ENCODE measurements around the gene APBA1. TPM values are rescaled to one million over a fixed set of nuclear protein-coding genes. Genes with fewer than 3 reads are reported as not detected.

The APBA1 gene
- polyA plus RNA-seq, 1 donor (not counting 4 experiments of a cell fraction or from before 2014, with no cell fraction given): 0.66 TPM

- Histone ChIP-seq H2AFZ (ENCODE audit: control insufficient read depth, low read length) (no peak overlapping the region), H4K20me1 (ENCODE audit: control insufficient read depth, extremely low read depth, insufficient read depth, low read length) (no peaks in the 10 kb centered on the region), H3K4me1 (ENCODE audit: control insufficient read depth, extremely low read depth, insufficient read depth, low read length) (no peaks in the 10 kb centered on the region), H3K36me3 (ENCODE audit: control insufficient read depth in 2 of 2, extremely low read depth in 1 of 2, insufficient read depth in 2 of 2, low read length in 2 of 2) (no peaks in the 10 kb centered on the region), H3K79me2 (ENCODE audit: control insufficient read depth, insufficient read depth, low read length) (no peaks in the 10 kb centered on the region), H3K4me3 (ENCODE audit: control insufficient read depth in 2 of 3, extremely low read depth in 1 of 3, insufficient read depth in 2 of 3, low read depth in 1 of 3, low read length in 3 of 3) (no peak overlapping the region), H3K27me3 (ENCODE audit: control insufficient read depth, extremely low read depth, insufficient read depth, low read length) (no peaks in the 10 kb centered on the region), H3K4me2 (ENCODE audit: control insufficient read depth, extremely low read depth, insufficient read depth, low read depth, low read length) (no peak overlapping the region), H3K9me1 (ENCODE audit: control insufficient read depth, extremely low read depth, insufficient read depth, low read length) (no peaks in the 10 kb centered on the region), H3K27ac (ENCODE audit: control insufficient read depth, insufficient read depth, low read length) (no peak overlapping the region), H3K9me3 (ENCODE audit: control insufficient read depth, low read depth, low read length) (no peaks in the 10 kb centered on the region), H3K9ac (ENCODE audit: control insufficient read depth, extremely low read depth, insufficient read depth, low read length) (no peak overlapping the region)
- FAIRE-seq (no peak), DNase-seq (ENCODE audit: low read depth, low spot score) (no peak)
- no peak for TF ChIP-seq CTCF (optimal IDR thresholded peaks at IDR 0.05 in 1 of 3, IDR thresholded peaks at IDR 0.05 in 1 of 3, conservative IDR thresholded peaks at IDR 0.05 in 1 of 3; ENCODE audit: extremely low read depth in 1 of 3, insufficient read depth in 2 of 3, low read length in 3 of 3)
- dilution Hi-C loops (cut with MboI; ENCODE audit: extremely low pct_ligation_motif_present, low sequenced_read_pairs): no loop called here
These were observed 188.2 kb downstream of the APBA1 start for GRCh38 chr9:69483886-69484422.

GRCh38 chr9:69476797-69477196, 195.4 kb downstream of the APBA1 start:
- no peaks in the 10 kb centered on the region for H4K20me1 ChIP-seq (ENCODE audit: control insufficient read depth, extremely low read depth, insufficient read depth, low read length)
- H3K79me2 ChIP-seq (ENCODE audit: control insufficient read depth, insufficient read depth, low read length): no peaks in the 10 kb centered on the region
- H3K36me3 ChIP-seq (ENCODE audit: control insufficient read depth in 2 of 2, extremely low read depth in 1 of 2, insufficient read depth in 2 of 2, low read length in 2 of 2): no peaks in the 10 kb centered on the region
- H3K4me3 ChIP-seq (ENCODE audit: control insufficient read depth in 2 of 3, extremely low read depth in 1 of 3, insufficient read depth in 2 of 3, low read depth in 1 of 3, low read length in 3 of 3): no peak overlapping the region
- FAIRE-seq (no peak), DNase-seq (ENCODE audit: low read depth, low spot score) (no peak)
- H3K9me3 ChIP-seq (ENCODE audit: control insufficient read depth, low read depth, low read length): no peaks in the 10 kb centered on the region
- no peak overlapping the region for H2AFZ ChIP-seq (ENCODE audit: control insufficient read depth, low read length)
- no peaks in the 10 kb centered on the region for H3K9me1 ChIP-seq (ENCODE audit: control insufficient read depth, extremely low read depth, insufficient read depth, low read length)
- H3K4me1 ChIP-seq (ENCODE audit: control insufficient read depth, extremely low read depth, insufficient read depth, low read length): peaks cover 4% of the 10 kb centered on the region
- TF ChIP-seq EZH2 (IDR thresholded peaks at IDR 0.05; ENCODE audit: low read length) (no peak), CTCF (optimal IDR thresholded peaks at IDR 0.05 in 1 of 3, IDR thresholded peaks at IDR 0.05 in 1 of 3, conservative IDR thresholded peaks at IDR 0.05 in 1 of 3; ENCODE audit: extremely low read depth in 1 of 3, insufficient read depth in 2 of 3, low read length in 3 of 3) (no peak)
- H3K9ac ChIP-seq (ENCODE audit: control insufficient read depth, extremely low read depth, insufficient read depth, low read length): no peak overlapping the region
- H3K27ac ChIP-seq (ENCODE audit: control insufficient read depth, insufficient read depth, low read length): peak overlapping the region; percentile 56
- dilution Hi-C loops (cut with MboI; ENCODE audit: extremely low pct_ligation_motif_present, low sequenced_read_pairs): no loop called here
- peak overlapping the region; percentile 22 for H3K4me2 ChIP-seq (ENCODE audit: control insufficient read depth, extremely low read depth, insufficient read depth, low read depth, low read length)
- H3K27me3 ChIP-seq (ENCODE audit: control insufficient read depth, extremely low read depth, insufficient read depth, low read length): no peaks in the 10 kb centered on the region

Data from keratinocyte (primary cell).